WTC11 (cell line): ENCODE data around the gene GATA2. TPM values are rescaled to one million over a fixed set of nuclear protein-coding genes. Genes with fewer than 3 reads are reported as not detected.
A peak's percentile ranks its signal among the peaks of the same experiment; 100 is the strongest.

Experiments used
- ATAC-seq: fragments of 200-7000 bp; cut with Tn5 transposase; 2 replicates; pipeline ENCODE4 v1.10.0; 2021; ENCODE audit warnings: mild to moderate bottlenecking, moderate library complexity
- CTCF ChIA-PET: fragments of 300-600 bp; sonication (Branson Sonifier 250); formaldehyde crosslinking; loops from one replicate; lab custom pipeline; 2021; ENCODE audit warnings: antibody characterized with exemption; lab: Charles Lee
- POLR2A ChIA-PET: fragments of 350-600 bp; sonication (Branson Sonifier 250); formaldehyde crosslinking; loops from one replicate; lab custom pipeline; 2021; ENCODE audit warnings: antibody characterized with exemption; lab: Charles Lee
- DNase-seq: peaks from one replicate; pipeline ENCODE4 v3.0.0; 2021; ENCODE audit warnings: low spot score
- H3K27ac Mint-ChIP-seq: 2 replicates; pipeline ENCODE4 v1.8.0; 2021; ENCODE audit warnings: mixed read lengths
- H3K27me3 Mint-ChIP-seq: 2 replicates; pipeline ENCODE4 v1.8.0; 2021; ENCODE audit warnings: low read depth, mild to moderate bottlenecking, moderate library complexity, mixed read lengths
- H3K36me3 Mint-ChIP-seq: 2 replicates; pipeline ENCODE4 v1.8.0; 2021; ENCODE audit warnings: mixed read lengths
- H3K4me1 Mint-ChIP-seq: 2 replicates; pipeline ENCODE4 v1.8.0; 2022; ENCODE audit warnings: mixed read lengths
- H3K4me3 Mint-ChIP-seq: 2 replicates; pipeline ENCODE4 v1.8.0; 2021; ENCODE audit warnings: mild to moderate bottlenecking, moderate library complexity, mixed read lengths
- H3K9me3 Mint-ChIP-seq: 2 replicates; pipeline ENCODE4 v1.8.0; 2021; ENCODE audit warnings: mixed read lengths
- ATF1 ChIP-seq: sonication (generic); formaldehyde crosslinking; IDR thresholded peaks from 2 replicates; pipeline ENCODE4 v1.8.1; 2023; ENCODE audit warnings: mild to moderate bottlenecking, moderate library complexity, missing genetic modification reagents
- ATF2 ChIP-seq: sonication (generic); formaldehyde crosslinking; IDR thresholded peaks from 2 replicates; pipeline ENCODE4 v1.8.1; 2022; ENCODE audit warnings: low read depth, missing genetic modification reagents, borderline replicate concordance
- CTCF ChIP-seq: fragments of 200-600 bp; IDR thresholded peaks from 2 replicates; pipeline ENCODE4 v1.8.0; 2022; ENCODE audit warnings: antibody characterized with exemption
- E2F5 ChIP-seq: sonication (generic); formaldehyde crosslinking; IDR thresholded peaks from 2 replicates; pipeline ENCODE4 v1.8.1; 2022; ENCODE audit warnings: mild to moderate bottlenecking, moderate library complexity, missing genetic modification reagents
- ETV6 ChIP-seq: sonication (generic); formaldehyde crosslinking; IDR thresholded peaks from 2 replicates; pipeline ENCODE4 v1.8.1; 2022; ENCODE audit warnings: mild to moderate bottlenecking, missing genetic modification reagents
- IRF2 ChIP-seq: sonication (generic); formaldehyde crosslinking; IDR thresholded peaks from 2 replicates; pipeline ENCODE4 v1.8.0; 2022; ENCODE audit warnings: low read depth, missing genetic modification reagents, borderline replicate concordance
- NFATC4 ChIP-seq: fragments of 250-450 bp; sonication (Bioruptor Pico); IDR thresholded peaks from 2 replicates; pipeline ENCODE4 v1.9.0; 2021; ENCODE audit warnings: mild to moderate bottlenecking
- OVOL2 ChIP-seq: fragments of 250-450 bp; sonication (Bioruptor Pico); IDR thresholded peaks from 2 replicates; pipeline ENCODE4 v1.9.0; 2021; ENCODE audit warnings: mild to moderate bottlenecking, borderline replicate concordance
- PREB ChIP-seq: sonication (generic); formaldehyde crosslinking; IDR thresholded peaks from 2 replicates; pipeline ENCODE4 v1.8.1; 2022; ENCODE audit warnings: mild to moderate bottlenecking, missing genetic modification reagents, moderate library complexity, borderline replicate concordance
- PRRX2 ChIP-seq: fragments of 250-450 bp; sonication (Bioruptor Pico); IDR thresholded peaks from 2 replicates; pipeline ENCODE4 v1.8.0; 2021; ENCODE audit warnings: mild to moderate bottlenecking
- SP1 ChIP-seq: sonication (generic); formaldehyde crosslinking; conservative IDR thresholded peaks from 2 replicates; pipeline ENCODE4 v1.8.1; 2022; ENCODE audit warnings: missing genetic modification reagents
- TCF7 ChIP-seq: sonication (generic); formaldehyde crosslinking; IDR thresholded peaks from 2 replicates; pipeline ENCODE4 v1.8.0; 2022; ENCODE audit warnings: mild to moderate bottlenecking, low read depth, missing genetic modification reagents, moderate library complexity
- ZBTB21 ChIP-seq: sonication (generic); formaldehyde crosslinking; IDR thresholded peaks from 2 replicates; pipeline ENCODE4 v1.8.1; 2023; ENCODE audit warnings: mild to moderate bottlenecking, missing genetic modification reagents, borderline replicate concordance
- ZNF121 ChIP-seq: sonication (generic); formaldehyde crosslinking; IDR thresholded peaks from 2 replicates; pipeline ENCODE4 v1.8.0; 2023; ENCODE audit warnings: missing genetic modification reagents
- ZNF671 ChIP-seq: fragments of 250-450 bp; sonication (Bioruptor Pico); IDR thresholded peaks from 2 replicates; pipeline ENCODE4 v1.8.0; 2021; ENCODE audit warnings: mild to moderate bottlenecking
- total RNA-seq: library from RNA; stranded (reverse); gene quantifications from 3 replicates; pipeline ENCODE4 v1.2.3, GENCODE V29; 2021
- TF ChIP-seq, protein P1 (sequence below): sonication (generic); formaldehyde crosslinking; IDR thresholded peaks from 2 replicates; pipeline ENCODE4 v1.8.1; 2023; ENCODE audit warnings: mild to moderate bottlenecking, missing genetic modification reagents, moderate library complexity
- TF ChIP-seq, protein P2 (sequence below): sonication (generic); formaldehyde crosslinking; conservative IDR thresholded peaks from 2 replicates; pipeline ENCODE4 v1.8.1; 2023; ENCODE audit warnings: mild to moderate bottlenecking, low read depth, missing genetic modification reagents, moderate library complexity

GATA2 gene
- total RNA-seq, 1 experiment from 2014 or later = 1.6 TPM

DNA sequence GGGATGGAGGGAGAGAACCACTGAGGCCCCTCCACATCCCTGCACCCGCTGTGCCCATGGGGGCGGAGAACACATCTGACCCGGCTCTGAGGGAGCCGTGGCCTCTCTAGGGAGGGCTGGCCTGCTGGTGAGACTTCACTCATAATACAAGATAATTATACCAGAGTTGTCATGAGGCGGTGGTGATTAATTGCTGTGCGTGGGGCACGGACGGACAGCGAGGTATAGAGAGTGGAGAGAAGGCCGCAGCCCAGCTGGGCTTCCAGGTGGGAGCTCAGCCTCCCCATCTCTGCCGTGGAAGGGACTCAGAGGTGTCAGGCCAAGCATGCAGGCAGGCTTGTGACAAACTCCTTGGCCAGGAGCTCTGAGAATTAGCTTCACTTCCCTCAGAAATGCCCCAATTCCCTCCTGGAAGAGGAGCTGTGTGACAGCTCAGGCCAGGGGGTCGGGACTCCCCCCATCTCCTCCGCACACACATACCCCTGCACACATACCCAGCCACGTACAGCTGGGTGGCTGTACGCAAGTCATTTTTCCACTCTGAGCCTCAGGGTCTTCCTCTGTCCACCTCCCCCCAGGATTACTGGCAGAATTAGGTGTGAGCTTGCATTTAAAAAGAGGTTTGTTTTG is 6.0 kb upstream of the GATA2 start:
- Mint-ChIP-seq H3K27ac (no peak overlapping the region), H3K27me3 (peaks cover 74% of the 10 kb centered on the region), H3K9me3 (no peaks in the 10 kb centered on the region), H3K4me3 (peak overlapping the region; percentile 42), H3K4me1 (peaks cover 16% of the 10 kb centered on the region), H3K36me3 (no peaks in the 10 kb centered on the region)
- ChIA-PET CTCF (interaction anchor here (0.8 to 1.5 kb wide), 3 partner anchors 73 to 109 kb away, joined by 3 to 8 read pairs (median 5); no protein-coding TSS in a partner anchor), POLR2A (no interaction called here)
- ATAC-seq (no peak), DNase-seq (no peak)
- TF ChIP-seq IRF2 (CRISPR knock-in tag) (no peak), PRRX2 (no peak), CTCF (no peak), ZBTB21 (CRISPR knock-in tag) (no peak), ETV6 (CRISPR knock-in tag) (no peak), NFATC4 (CRISPR knock-in tag) (no peak), ATF2 (CRISPR knock-in tag) (no peak), ZNF121 (CRISPR knock-in tag) (no peak), PREB (CRISPR knock-in tag) (no peak), E2F5 (CRISPR knock-in tag) (no peak), SP1 (no peak), OVOL2 (no peak)
- TF ChIP-seq, protein P1, sequence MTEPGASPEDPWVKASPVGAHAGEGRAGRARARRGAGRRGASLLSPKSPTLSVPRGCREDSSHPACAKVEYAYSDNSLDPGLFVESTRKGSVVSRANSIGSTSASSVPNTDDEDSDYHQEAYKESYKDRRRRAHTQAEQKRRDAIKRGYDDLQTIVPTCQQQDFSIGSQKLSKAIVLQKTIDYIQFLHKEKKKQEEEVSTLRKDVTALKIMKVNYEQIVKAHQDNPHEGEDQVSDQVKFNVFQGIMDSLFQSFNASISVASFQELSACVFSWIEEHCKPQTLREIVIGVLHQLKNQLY (CRISPR knock-in tag) = no peak
- TF ChIP-seq, protein P2, sequence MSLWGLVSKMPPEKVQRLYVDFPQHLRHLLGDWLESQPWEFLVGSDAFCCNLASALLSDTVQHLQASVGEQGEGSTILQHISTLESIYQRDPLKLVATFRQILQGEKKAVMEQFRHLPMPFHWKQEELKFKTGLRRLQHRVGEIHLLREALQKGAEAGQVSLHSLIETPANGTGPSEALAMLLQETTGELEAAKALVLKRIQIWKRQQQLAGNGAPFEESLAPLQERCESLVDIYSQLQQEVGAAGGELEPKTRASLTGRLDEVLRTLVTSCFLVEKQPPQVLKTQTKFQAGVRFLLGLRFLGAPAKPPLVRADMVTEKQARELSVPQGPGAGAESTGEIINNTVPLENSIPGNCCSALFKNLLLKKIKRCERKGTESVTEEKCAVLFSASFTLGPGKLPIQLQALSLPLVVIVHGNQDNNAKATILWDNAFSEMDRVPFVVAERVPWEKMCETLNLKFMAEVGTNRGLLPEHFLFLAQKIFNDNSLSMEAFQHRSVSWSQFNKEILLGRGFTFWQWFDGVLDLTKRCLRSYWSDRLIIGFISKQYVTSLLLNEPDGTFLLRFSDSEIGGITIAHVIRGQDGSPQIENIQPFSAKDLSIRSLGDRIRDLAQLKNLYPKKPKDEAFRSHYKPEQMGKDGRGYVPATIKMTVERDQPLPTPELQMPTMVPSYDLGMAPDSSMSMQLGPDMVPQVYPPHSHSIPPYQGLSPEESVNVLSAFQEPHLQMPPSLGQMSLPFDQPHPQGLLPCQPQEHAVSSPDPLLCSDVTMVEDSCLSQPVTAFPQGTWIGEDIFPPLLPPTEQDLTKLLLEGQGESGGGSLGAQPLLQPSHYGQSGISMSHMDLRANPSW (CRISPR knock-in tag) = no peak

GRCh38 chr3:128498127-128498626 is 5.2 kb upstream of the GATA2 start:
- ATAC-seq = no peak
- Mint-ChIP-seq H3K4me3 (peak overlapping the region; percentile 42), H3K4me1 (peaks cover 21% of the 10 kb centered on the region), H3K27ac (no peak overlapping the region), H3K36me3 (no peaks in the 10 kb centered on the region), H3K27me3 (peaks cover 83% of the 10 kb centered on the region), H3K9me3 (no peaks in the 10 kb centered on the region)
- POLR2A ChIA-PET = interaction anchor here (1.0 kb wide), 1 partner anchor 345 kb away, joined by 3 read pairs; the partner anchor contains the start of gene EEFSEC
- DNase-seq = no peak
- TF ChIP-seq SP1 = no peak
- no peak for TF ChIP-seq ATF1 (CRISPR knock-in tag)
- no peak for TF ChIP-seq TCF7
- no peak for TF ChIP-seq CTCF
- no peak for TF ChIP-seq ZNF671
- CTCF ChIA-PET = interaction anchor here (1.0 to 3.0 kb wide), 20 partner anchors 16 to 271 kb away, joined by 3 to 54 read pairs (median 6); no protein-coding TSS in a partner anchor
